GM12878 (cell line): ENCODE data around the gene IGF2R. TPM values are rescaled to one million over a fixed set of nuclear protein-coding genes. Genes with fewer than 3 reads are reported as not detected.

Source experiments
- ATAC-seq: fragments of 200-7000 bp; cut with Tn5 transposase; 3 replicates; pipeline ENCODE4 v1.9.1; 2020; ENCODE audit warnings: mild to moderate bottlenecking, moderate library complexity
- BruUV-seq: library from RNA; stranded (reverse); fragments of 400-500 nt; replicated peaks from 2 replicates; lab custom pipeline; 2021; lab: Mats Ljungman, UMichigan
- CTCF ChIA-PET: fragments of 300-600 bp; sonication (Branson Sonifier 250); formaldehyde crosslinking; extraction: SDS; loops from one replicate; lab custom pipeline; 2021; ENCODE audit warnings: inconsistent platforms; lab: Yijun Ruan, JAX
- POLR2A ChIA-PET: fragments of 350-600 bp; formaldehyde crosslinking; extraction: SDS; loops from one replicate; lab custom pipeline; 2021; ENCODE audit warnings: inconsistent platforms; lab: Charles Lee
- RAD21 ChIA-PET: fragments of 300-600 bp; sonication (Branson Sonifier 250); formaldehyde crosslinking; loops from one replicate; lab custom pipeline; 2023; ENCODE audit warnings: antibody characterized with exemption; ENCODE audit not compliant: unreplicated experiment; lab: Charles Lee
- SMC1A ChIA-PET: fragments of 300-600 bp; sonication (Branson Sonifier 250); formaldehyde crosslinking; loops from one replicate; lab custom pipeline; 2023; ENCODE audit not compliant: unreplicated experiment, uncharacterized antibody; lab: Charles Lee
- DNase-seq: peaks from one replicate; pipeline ENCODE4 v3.0.0-alpha.2; 2011; ENCODE audit warnings: low read depth, low spot score
- FAIRE-seq: peaks from 3 replicates; lab custom pipeline; 2011; peaks lifted over from hg19 to GRCh38; lab: Jason Lieb, UNC
- H2AFZ ChIP-seq: 2 replicates; pipeline ENCODE4 v1.6.0; 2011; ENCODE audit warnings: low read depth, low read length, control low read depth; ENCODE audit not compliant: control insufficient read depth
- H3K27ac ChIP-seq: 2 replicates; pipeline ENCODE4 v1.5.1; 2011; ENCODE audit warnings: control low read depth; ENCODE audit not compliant: control insufficient read depth, insufficient read depth
- H3K27me3 ChIP-seq, 2 experiments: replicated peaks in 1 of 2; 2 replicates each; pipeline versions ENCODE4 v1.6.0 to v1.6.1; 2011; ENCODE audit warnings: low read length in 1 of 2; ENCODE audit not compliant: control insufficient read depth in 2 of 2, insufficient read depth in 2 of 2
- H3K36me3 ChIP-seq, 2 experiments: 2 replicates each; pipeline ENCODE4 v1.5.1; 2011; ENCODE audit warnings: low read length in 1 of 2; ENCODE audit not compliant: control insufficient read depth in 2 of 2, insufficient read depth in 2 of 2
- H3K4me1 ChIP-seq: 2 replicates; pipeline ENCODE4 v1.6.1; 2011; ENCODE audit warnings: mild to moderate bottlenecking, low read length, moderate library complexity, mixed read lengths; ENCODE audit not compliant: control insufficient read depth, insufficient read depth
- H3K4me2 ChIP-seq: 2 replicates; pipeline ENCODE4 v1.6.0; 2011; ENCODE audit warnings: control low read depth; ENCODE audit not compliant: control insufficient read depth, insufficient read depth
- H3K4me3 ChIP-seq: fragments of 200-600 bp; sonication (generic); 2 replicates; pipeline ENCODE4 v1.5.1; 2016
- H3K79me2 ChIP-seq: 2 replicates; pipeline ENCODE4 v1.6.0; 2011; ENCODE audit warnings: low read length; ENCODE audit not compliant: control insufficient read depth, insufficient read depth
- H3K9ac ChIP-seq: 2 replicates; pipeline ENCODE4 v1.8.0; 2011; ENCODE audit warnings: low read length, control low read depth, mixed read lengths; ENCODE audit not compliant: control insufficient read depth, insufficient read depth
- H3K9me3 ChIP-seq: replicated peaks from 3 replicates; pipeline ENCODE4 v1.5.1; 2011; ENCODE audit warnings: mild to moderate bottlenecking, low read length; ENCODE audit not compliant: control insufficient read depth, insufficient read depth
- H4K20me1 ChIP-seq: 2 replicates; pipeline ENCODE4 v1.6.0; 2011; ENCODE audit not compliant: control insufficient read depth, insufficient read depth
- CHD1 ChIP-seq: IDR thresholded peaks from 2 replicates; pipeline ENCODE4 v1.6.1; 2012; ENCODE audit warnings: low read depth, low read length, improper control_type of control experiment
- CHD2 ChIP-seq: IDR thresholded peaks from 2 replicates; pipeline ENCODE4 v1.6.1; 2011; ENCODE audit warnings: low read depth, low read length, improper control_type of control experiment, borderline replicate concordance
- EZH2 ChIP-seq: IDR thresholded peaks from 2 replicates; pipeline ENCODE4 v1.6.1; 2012; ENCODE audit warnings: low read depth, mild to moderate bottlenecking, control low read depth, inconsistent platforms, low read length, borderline replicate concordance; ENCODE audit not compliant: control insufficient read depth
- FOXM1 ChIP-seq: IDR thresholded peaks from 2 replicates; pipeline ENCODE4 v1.6.1; 2012; ENCODE audit warnings: low read depth, mild to moderate bottlenecking, inconsistent platforms, low read length, moderate library complexity
- IRF4 ChIP-seq: IDR thresholded peaks from 2 replicates; pipeline ENCODE4 v1.6.1; 2011; ENCODE audit warnings: low read depth, low read length
- KDM1A ChIP-seq: fragments of 200-600 bp; sonication (generic); IDR thresholded peaks from 2 replicates; pipeline ENCODE4 v1.6.1; 2016; ENCODE audit warnings: borderline replicate concordance
- LARP7 ChIP-seq: fragments of 450-650 bp; IDR thresholded peaks from 2 replicates; pipeline ENCODE4 v1.6.1; 2017; ENCODE audit warnings: mild to moderate bottlenecking
- NFXL1 ChIP-seq: fragments of 450-650 bp; IDR thresholded peaks from 2 replicates; pipeline ENCODE4 v1.6.1; 2017; ENCODE audit warnings: antibody characterized with exemption, mild to moderate bottlenecking, borderline replicate concordance
- NFYB ChIP-seq: IDR thresholded peaks from 2 replicates; pipeline ENCODE4 v1.6.1; 2011; ENCODE audit warnings: low read depth, mild to moderate bottlenecking, low read length, improper control_type of control experiment, moderate library complexity; ENCODE audit not compliant: insufficient read depth
- NR2C2 ChIP-seq: IDR thresholded peaks from 2 replicates; pipeline ENCODE4 v1.6.1; 2011; ENCODE audit warnings: borderline replicate concordance, low read depth; ENCODE audit not compliant: control insufficient read depth, insufficient read length
- PAX5 ChIP-seq: IDR thresholded peaks from 2 replicates; pipeline ENCODE4 v1.6.1; 2011; ENCODE audit warnings: low read depth, low read length, borderline replicate concordance
- RELA ChIP-seq: fragments of 450-650 bp; IDR thresholded peaks from 2 replicates; pipeline ENCODE4 v1.8.0; 2014; ENCODE audit warnings: borderline replicate concordance; ENCODE audit not compliant: partially characterized antibody
- SREBF1 ChIP-seq: IDR thresholded peaks from 2 replicates; pipeline ENCODE4 v1.6.1; 2012; ENCODE audit warnings: mild to moderate bottlenecking, low read length
- SRF ChIP-seq, 2 experiments: IDR thresholded peaks; 2 replicates each; pipeline ENCODE4 v1.6.1; 2011; ENCODE audit warnings: low read depth in 2 of 2, low read length in 2 of 2, mild to moderate bottlenecking in 1 of 2, moderate library complexity in 1 of 2
- WGBS: methylation state at CpG from one replicate; pipeline ENCODE4 v1.1.6; 2016; ENCODE audit warnings: low lambda C conversion rate; ENCODE audit not compliant: insufficient replicate concordance, insufficient coverage; ENCODE audit errors: missing lambda C conversion rate; 5-methylcytosine and 5-hydroxymethylcytosine counted together
- in situ Hi-C: fragments of 300-500 bp; cut with MboI; formaldehyde crosslinking; loops from 9 replicates; pipeline ENCODE4 v1.14.3; 2018; ENCODE audit warnings: mixed read lengths
- intact Hi-C: fragments of 100-400 bp; cut with micrococcal nuclease; formaldehyde crosslinking; loops from one replicate; pipeline ENCODE4 v1.14.2; 2022; ENCODE audit not compliant: unreplicated experiment
- polyA plus RNA-seq, 11 experiments: library from polyadenylated mRNA; depleted of rRNA in 4 of 11; unstranded in 6 of 11; stranded (reverse) in 5 of 11; fragments of >200 nt; fragmentation: Nextera tagmentation in 4 of 11; fragmentation: Illumina TruSeq in 1 of 11; extraction: Ambion mirVana in 4 of 11; extraction: Trizol in 1 of 11; gene quantifications; 1 replicate in 1 of 11; 2 replicates in 10 of 11; pipeline versions ENCODE4 v1.2.1 to v1.2.3, GENCODE V29; 2011 to 2016; ENCODE audit warnings: inconsistent platforms in 2 of 11, missing spikeins in 2 of 11, low read depth in 1 of 11
- total RNA-seq, 4 experiments: library from RNA; depleted of rRNA in 3 of 4; stranded (reverse); fragments of >200 nt in 3 of 4; fragmentation: Illumina TruSeq in 1 of 4; extraction: Trizol in 1 of 4; gene quantifications; 2 replicates each; pipeline versions ENCODE4 v1.2.1 to v1.2.3, GENCODE V29; 2013 to 2021
- TF ChIP-seq, protein P1 (sequence below): fragments of 450-650 bp; conservative IDR thresholded peaks from 2 replicates; pipeline ENCODE4 v1.6.1; 2017; ENCODE audit warnings: mild to moderate bottlenecking, moderate library complexity
- TF ChIP-seq, protein P2 (sequence below): IDR thresholded peaks from 2 replicates; pipeline ENCODE4 v1.6.1; 2011; ENCODE audit warnings: borderline replicate concordance, low read depth, mild to moderate bottlenecking, moderate library complexity, low read length; ENCODE audit not compliant: insufficient read depth, poor library complexity, severe bottlenecking
- TF ChIP-seq, protein P3 (sequence below): fragments of 450-650 bp; IDR thresholded peaks from 2 replicates; pipeline ENCODE4 v1.6.1; 2017; ENCODE audit warnings: low read depth, mild to moderate bottlenecking, moderate library complexity

IGF2R gene
- total and polyA plus RNA-seq, 10 of the 15 experiments (the other 5 are each of a cell fraction or from before 2014, with no cell fraction given) = 1.00 to 40.1 (median 16.8) TPM

DNA sequence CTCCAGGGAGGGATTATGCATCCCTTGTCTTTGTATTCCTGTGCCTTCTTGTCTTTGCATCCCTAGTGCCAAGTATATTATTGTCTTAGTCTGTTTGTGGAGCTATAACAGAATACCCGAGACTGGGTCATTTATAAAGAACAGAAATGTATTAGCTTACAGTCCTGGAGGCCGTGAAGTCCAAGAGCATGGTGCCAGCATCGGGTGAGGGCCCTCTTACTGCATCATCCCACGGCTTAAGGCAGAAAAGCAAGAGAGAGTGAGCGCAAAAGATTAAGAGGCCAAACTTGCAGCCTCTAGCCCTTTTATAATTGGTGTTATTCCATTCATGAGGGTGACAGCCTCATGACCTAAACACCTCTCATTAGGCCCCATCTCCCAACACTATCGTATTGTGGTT, 8.4 kb upstream of the IGF2R start (continued):
- TF ChIP-seq CHD1 (no peak), FOXM1 (no peak), KDM1A (no peak)
- TF ChIP-seq, protein P1, sequence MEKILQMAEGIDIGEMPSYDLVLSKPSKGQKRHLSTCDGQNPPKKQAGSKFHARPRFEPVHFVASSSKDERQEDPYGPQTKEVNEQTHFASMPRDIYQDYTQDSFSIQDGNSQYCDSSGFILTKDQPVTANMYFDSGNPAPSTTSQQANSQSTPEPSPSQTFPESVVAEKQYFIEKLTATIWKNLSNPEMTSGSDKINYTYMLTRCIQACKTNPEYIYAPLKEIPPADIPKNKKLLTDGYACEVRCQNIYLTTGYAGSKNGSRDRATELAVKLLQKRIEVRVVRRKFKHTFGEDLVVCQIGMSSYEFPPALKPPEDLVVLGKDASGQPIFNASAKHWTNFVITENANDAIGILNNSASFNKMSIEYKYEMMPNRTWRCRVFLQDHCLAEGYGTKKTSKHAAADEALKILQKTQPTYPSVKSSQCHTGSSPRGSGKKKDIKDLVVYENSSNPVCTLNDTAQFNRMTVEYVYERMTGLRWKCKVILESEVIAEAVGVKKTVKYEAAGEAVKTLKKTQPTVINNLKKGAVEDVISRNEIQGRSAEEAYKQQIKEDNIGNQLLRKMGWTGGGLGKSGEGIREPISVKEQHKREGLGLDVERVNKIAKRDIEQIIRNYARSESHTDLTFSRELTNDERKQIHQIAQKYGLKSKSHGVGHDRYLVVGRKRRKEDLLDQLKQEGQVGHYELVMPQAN = no peak
- TF ChIP-seq, protein P2, sequence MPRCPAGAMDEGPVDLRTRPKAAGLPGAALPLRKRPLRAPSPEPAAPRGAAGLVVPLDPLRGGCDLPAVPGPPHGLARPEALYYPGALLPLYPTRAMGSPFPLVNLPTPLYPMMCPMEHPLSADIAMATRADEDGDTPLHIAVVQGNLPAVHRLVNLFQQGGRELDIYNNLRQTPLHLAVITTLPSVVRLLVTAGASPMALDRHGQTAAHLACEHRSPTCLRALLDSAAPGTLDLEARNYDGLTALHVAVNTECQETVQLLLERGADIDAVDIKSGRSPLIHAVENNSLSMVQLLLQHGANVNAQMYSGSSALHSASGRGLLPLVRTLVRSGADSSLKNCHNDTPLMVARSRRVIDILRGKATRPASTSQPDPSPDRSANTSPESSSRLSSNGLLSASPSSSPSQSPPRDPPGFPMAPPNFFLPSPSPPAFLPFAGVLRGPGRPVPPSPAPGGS = no peak

GRCh38 chr6:159961528-159961927, 7.4 kb upstream of the IGF2R start:
- ATAC-seq (no peak), DNase-seq (no peak), FAIRE-seq (no peak)
- in situ Hi-C loops = no loop called here
- ChIA-PET POLR2A (interaction anchor here (0.8 kb wide), 1 partner anchor 235 kb away, joined by 3 read pairs; no protein-coding TSS in a partner anchor), RAD21 (interaction anchor here (0.7 to 1.9 kb wide), 2 partner anchors 12 to 98 kb away, joined by 3 to 6 read pairs; no protein-coding TSS in a partner anchor), SMC1A (interaction anchor here (0.8 to 1.7 kb wide), 7 partner anchors 10 to 98 kb away, joined by 3 to 5 read pairs (median 4); no protein-coding TSS in a partner anchor), CTCF (interaction anchor here (0.8 to 1.5 kb wide), 4 partner anchors 9 to 127 kb away, joined by 3 to 4 read pairs (median 3); no protein-coding TSS in a partner anchor)
- Histone ChIP-seq H2AFZ (no peak overlapping the region), H3K4me3 (no peak overlapping the region), H3K4me1 (peaks cover 9% of the 10 kb centered on the region), H3K79me2 (no peaks in the 10 kb centered on the region), H4K20me1 (no peaks in the 10 kb centered on the region), H3K9me3 (no peaks in the 10 kb centered on the region), H3K9ac (no peak overlapping the region), H3K27ac (no peak overlapping the region), H3K36me3 (no peaks in the 10 kb centered on the region), H3K4me2 (no peak overlapping the region), H3K27me3 (no peaks in the 10 kb centered on the region)
- no TSS peak for BruUV-seq
- intact Hi-C loops = no loop called here
- WGBS = 45% methylated on average over 2 of the region's 2 CpGs
- TF ChIP-seq NFXL1 (no peak), SRF (IDR thresholded peaks at IDR 0.05; ENCODE audit: low read depth in 2 of 2, low read length in 2 of 2) (no peak), IRF4 (no peak), PAX5 (no peak), SREBF1 (no peak), LARP7 (no peak), CHD2 (no peak), EZH2 (no peak), RELA (no peak), NR2C2 (no peak), NFYB (no peak)
- TF ChIP-seq, protein P3, sequence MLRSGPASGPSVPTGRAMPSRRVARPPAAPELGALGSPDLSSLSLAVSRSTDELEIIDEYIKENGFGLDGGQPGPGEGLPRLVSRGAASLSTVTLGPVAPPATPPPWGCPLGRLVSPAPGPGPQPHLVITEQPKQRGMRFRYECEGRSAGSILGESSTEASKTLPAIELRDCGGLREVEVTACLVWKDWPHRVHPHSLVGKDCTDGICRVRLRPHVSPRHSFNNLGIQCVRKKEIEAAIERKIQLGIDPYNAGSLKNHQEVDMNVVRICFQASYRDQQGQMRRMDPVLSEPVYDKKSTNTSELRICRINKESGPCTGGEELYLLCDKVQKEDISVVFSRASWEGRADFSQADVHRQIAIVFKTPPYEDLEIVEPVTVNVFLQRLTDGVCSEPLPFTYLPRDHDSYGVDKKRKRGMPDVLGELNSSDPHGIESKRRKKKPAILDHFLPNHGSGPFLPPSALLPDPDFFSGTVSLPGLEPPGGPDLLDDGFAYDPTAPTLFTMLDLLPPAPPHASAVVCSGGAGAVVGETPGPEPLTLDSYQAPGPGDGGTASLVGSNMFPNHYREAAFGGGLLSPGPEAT = no peak
